NCI-H748 (cell line): ENCODE results near the gene RALGAPA2.

ENCODE experiments used
- DNase-seq: peaks from one replicate; lab custom pipeline; 2025; ENCODE audit not compliant: unreplicated experiment; lab: John Stamatoyannopoulos, UW

The RALGAPA2 gene

DNA sequence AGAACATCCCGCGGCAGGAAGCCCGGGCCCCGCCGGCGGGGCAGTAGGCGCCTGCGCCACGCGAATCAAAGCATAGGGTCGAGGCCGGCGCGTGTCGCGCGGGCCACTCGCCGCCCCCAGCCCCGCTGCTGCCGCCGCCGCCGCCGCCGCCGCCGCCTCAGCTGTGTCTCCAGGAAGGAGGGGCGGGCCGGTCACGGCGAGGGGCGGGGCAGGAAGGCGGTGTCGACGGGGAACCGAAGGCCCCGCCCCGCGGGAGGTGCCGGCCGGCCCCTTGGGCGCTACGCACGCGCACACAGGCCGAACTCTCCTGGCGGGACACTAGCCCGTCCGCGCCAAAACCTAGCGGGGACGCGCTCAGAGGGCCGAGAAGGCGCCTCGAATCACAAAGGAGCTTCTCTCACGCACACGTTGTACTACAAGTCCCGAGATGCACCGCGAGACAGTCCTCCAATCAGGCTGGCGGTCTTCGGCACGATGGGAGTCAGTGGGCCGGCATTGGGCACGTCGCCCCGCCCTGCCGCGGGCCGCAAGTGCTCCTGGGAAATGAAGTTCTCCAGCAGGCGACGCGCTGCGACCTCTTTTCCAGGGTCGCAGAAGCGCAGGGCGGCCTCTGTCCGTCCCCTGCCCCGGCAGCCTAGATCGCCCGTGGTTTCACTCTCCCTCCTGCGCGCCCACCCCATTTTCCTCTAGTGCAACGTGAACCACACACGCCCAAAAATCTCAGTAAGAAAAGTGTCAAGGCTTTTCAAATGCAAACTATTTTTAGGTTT lies at the start of gene RALGAPA2:
Gene RALGAPA2 (minus strand): TSS at position 171 of the 770 bp plus-strand sequence. CDS start 164 bp downstream, at position 7.
- DNase-seq, result peak; percentile 100

DNA sequence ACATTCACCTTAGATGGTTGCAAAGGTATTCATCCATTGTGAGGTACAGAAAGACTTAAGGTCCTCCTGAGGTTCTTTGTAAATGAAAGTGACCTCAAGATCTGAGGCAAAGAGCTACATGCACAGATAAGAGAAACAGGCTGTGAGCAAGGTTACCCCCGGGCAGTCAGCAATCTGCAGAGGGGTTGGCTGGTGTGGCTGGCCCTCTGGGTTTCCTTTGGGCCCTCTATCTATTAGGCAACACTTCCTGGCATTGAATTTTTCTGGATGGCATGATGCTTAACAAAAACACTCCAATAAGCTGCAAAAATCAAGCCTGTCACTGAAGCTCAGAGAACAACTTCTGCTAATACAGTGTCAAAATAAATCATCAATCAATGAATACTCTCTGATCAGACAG lies 48.9 kb upstream of the RALGAPA2 start:
- DNase-seq, result no peak

DNA sequence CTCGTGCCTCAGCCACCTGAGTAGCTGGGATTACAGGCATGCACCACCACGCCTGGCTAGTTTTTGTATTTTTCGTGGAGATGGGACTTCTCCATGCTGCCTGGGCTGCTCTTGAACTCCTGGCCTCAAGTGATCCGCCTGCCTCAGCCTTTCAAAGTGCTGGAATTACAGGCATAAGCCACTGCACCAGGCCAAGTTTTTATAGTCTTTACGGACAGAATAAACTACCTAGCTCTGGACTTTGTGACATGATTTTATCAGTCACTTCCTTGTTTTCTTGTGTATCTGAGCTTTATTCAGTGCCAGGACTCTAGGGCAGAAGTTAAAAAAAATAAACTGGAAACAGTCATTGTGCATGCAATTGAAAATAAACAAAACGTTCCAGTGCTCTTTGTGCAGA lies 46.7 kb upstream of the RALGAPA2 start:
- DNase-seq, result no peak

DNA sequence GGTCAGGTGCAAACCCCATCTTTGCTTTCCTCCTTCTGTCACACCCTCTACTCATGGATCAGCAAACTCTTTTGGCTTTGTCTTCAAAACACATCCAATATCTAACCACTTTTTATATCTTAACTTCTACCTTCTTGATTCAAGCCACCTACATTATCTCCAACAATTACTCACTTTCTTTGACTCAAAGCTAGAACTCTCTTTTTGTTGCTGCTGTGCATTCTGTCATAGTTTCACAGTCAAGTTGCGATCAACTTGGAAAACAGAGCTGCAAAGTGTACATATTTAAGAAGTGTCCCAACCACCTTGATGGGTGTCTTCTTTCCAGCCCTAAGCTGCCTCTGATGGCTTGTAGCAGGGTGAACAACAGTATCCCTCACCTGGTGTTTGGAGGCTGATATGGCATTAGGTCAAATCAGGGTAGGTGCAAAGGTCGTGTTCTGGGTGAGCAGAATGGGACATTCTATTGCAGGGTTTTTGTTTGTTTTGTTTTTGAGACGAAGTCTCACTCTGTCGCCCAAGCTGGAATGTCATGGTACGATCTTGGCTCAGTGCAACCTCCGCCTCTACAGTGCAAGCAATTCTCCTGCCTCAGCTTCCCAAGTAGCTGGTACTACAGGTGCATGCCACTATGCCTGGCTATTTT lies 43.4 kb upstream of the RALGAPA2 start:
- DNase-seq, result no peak

DNA sequence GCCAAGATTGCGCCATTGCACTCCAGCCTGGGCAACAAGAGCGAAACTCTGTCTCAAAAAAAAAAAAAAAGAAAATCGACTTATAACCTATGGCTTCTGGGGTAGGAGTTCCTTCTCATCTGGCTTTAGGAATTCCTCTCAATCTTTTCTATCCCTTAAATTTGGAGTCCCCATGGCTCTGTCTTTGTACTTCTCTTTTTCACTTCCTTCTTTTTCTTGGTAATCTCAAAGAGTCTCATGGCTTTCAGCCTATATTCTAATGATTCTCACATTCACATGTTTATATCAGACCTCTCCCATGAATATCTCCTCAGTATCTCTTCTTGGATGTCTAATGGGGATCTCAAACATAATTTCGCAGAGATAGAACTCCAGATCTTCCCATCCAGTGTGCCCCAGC lies 42.8 kb upstream of the RALGAPA2 start:
- no peak for DNase-seq

DNA sequence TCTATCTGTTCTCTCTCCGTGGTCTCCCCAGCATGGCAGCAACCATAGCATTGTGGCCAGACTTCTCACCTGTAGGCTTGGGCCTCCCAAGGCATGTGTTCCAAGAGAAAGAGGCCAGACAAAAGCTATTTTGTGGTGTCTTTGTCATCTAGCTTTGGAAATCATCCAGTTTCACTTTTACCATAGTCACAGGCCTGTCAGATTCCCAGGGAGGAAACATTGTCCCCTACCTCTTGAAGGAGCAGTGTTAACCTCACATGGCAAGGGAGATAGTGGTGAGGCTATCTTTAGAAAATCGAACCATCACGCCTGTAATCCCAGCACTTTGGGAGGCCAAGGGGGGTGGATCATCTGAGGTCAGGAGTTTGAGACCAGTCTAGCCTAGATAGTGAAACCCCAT lies 42.3 kb upstream of the RALGAPA2 start:
- no peak for DNase-seq

DNA sequence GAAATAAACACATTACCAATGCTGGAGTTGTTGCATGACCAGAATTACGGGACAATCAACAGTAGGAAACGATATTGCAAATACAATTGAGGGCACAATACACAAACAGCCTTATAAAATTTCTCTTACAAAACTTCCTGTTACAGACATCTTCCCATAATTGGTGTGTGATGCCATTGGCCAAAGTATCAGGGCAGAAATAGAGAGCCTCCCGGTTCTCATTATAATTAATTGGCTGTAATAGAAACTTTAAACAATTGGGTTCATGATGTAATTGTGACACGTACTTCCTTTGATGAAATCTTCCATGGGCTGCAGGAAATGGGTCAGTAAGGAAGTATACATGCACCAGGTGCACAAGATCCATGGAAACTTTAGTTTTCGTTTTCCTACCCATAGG lies 40.3 kb upstream of the RALGAPA2 start:
- peak; percentile 60 for DNase-seq

DNA sequence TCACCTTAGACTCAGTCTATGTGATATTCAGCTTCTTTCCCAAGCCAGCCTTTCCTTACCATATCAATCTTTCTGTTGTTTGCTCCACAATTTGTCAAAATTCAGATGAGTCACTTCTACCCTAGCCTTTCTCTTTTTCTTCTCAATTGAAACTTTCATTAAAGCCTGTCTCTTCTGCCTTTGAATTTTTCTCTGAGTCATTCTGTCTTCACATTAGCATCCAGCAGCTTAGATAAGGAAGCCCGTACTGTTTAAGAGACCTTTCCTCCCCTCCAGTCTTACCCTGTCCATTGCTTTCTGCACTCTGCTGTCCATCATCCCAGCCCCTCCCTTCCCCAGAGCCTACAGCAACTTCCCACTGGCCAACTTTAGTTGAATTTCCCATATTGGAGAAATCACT lies 34.9 kb upstream of the RALGAPA2 start:
- no peak for DNase-seq

DNA sequence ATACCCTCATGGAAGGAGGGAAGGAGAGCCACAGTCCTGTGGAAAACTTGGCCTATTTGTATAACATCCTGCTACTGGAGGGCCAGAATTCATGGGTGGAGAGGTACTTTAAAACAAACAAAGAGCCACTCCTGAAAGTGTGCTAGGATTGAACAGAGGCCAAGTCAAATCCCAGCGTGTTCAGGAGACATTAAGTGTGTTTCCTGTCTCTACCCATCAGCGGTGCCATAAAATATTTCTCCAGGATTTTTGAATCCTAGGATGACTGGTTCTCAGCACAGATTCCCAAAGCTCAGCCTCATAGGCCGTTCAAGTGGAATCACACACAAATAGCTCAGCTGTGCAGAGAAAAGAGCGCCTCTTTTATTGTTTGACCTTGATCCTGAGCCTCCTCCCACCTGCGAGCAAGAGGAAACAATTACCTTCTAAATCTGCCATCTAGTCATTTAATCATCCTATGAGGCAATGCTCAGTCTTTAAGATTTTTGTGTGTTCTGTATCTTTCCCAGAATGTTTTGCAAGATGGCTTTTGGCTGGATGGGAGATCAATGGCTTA lies 31.8 kb upstream of the RALGAPA2 start:
- DNase-seq, result peak; percentile 83

DNA sequence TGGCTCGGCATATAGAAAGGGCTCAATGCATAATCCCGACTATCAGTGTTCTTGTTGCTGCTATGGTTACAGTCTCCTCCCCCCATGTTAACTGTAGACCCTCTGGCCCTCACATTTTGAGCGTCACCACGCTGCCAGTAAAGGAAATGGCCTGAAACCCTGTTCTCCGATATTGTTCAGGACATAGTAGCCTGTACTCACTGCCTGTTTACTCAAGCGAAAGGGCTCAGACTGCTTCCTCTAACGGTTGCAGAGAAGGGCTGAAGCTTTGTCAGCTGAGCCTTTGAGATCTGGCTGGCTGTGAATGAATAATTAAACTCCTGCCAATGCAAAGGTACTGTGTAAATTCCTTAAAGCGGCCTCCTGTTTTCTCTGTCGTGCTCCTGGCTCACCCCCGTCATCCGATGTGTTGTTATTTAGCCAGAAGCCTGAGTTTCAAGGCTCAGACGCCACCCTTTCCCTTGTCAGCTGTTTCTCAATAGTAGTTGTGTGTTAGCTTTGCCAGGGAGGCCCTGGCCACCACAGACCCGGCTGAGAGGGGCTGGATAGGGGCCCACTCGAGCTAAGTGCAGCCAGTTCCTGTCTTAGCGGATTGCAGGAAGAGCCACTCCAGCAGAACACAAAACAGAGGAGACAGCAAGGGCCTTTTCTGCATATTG lies 31.2 kb upstream of the RALGAPA2 start:
- peak; percentile 80 for DNase-seq

DNA sequence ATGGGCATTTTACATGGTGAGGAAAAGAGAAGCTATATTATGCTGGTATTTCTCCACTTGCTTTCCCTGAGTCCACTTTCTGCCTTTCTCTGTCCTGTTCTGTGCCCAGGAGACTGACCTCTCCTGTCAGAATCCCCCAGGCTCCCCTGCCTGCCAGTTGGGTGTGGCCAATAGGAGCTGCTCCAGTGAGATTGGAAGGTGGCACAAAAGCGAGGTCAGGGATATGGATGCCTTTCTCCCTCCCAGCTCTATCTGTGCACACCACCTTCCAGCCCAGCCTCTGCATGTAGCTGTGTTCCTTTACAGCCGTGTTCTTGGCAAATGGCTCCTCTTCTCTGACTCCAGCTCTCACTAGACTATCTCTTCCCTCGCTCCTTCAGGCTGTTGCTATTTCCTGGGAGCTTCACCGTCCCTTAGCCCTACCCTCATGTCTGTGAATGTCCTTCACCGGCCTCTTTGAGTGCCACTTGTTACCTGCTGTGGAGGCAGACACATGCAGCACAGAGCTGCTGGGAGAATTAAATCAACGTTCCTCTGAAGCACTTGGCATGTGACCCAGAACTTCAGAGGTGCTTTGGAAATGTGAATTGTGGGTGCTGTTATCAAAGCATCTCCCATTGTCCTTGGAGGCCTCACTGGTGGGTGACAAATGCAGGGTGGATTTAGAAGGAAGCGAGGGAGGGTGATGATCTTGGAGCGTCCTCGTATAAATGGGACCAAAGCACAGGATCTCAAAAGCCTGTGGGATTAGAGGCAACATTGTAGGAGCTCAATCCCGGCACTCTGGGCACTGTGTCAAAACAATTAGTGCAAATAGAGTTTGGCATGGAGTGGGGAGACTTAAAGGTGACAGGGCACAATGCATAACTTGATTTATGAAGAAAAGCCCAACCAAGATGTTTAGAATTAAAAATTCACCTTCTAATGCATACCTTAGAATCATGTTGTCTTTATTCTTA lies 28.9 kb upstream of the RALGAPA2 start:
- DNase-seq, result no peak

DNA sequence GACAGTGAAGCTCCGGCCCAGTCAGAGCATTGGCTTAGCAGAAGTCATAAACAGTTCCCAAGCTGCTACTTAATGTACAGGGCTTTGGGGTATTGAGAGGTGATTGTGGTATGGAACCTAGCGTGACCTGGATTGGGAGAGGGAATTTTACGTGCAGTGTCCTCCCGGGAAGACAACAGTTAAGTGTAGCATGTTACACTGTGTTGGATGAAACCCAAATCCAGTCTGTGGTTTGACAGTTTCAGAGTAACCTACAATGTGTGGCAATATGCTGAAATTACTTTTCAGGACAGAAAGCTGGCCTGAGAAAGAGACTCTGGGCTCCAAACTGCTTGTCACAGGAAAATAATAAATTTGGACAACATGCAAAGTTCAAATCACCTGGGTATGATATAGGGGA lies 28.1 kb upstream of the RALGAPA2 start:
- DNase-seq, result no peak

DNA sequence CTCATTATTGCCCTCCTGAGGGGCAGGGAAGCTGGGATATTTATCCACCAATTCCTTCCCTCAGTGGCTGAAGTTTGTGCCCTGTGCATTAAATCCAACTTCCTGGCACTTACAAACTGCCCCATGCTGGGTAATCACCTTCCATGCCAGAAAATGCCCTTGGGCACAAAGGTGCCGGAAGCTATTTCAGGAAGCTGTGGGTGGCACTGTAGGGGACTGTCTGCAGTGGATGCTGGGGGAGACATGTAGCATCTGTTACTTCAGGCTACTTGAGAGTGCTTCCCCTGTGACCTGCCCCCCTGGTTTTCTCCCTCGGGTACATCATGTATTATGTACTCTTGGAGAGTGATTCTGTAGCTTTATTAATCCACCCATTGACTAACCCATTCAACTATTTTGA lies 24.7 kb upstream of the RALGAPA2 start:
- DNase-seq, result no peak

DNA sequence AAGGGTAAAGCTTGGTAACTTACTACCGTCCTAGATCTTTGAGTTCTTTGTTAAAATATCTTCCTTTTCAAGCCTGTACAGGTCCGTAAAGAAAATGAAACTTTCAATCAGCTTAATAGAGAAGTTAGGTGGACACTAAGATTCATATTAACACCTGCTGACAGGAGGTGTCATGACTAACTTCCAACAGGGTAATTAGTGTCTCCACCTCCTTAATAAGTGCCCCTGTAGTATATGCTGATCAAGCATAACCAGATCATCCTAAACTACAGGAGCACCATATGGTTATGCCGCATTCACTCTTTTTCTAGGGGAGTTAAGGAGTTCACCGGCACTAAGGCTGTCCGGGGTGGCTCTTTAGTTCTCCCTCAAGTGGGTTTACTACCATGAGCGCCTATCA lies 23.9 kb upstream of the RALGAPA2 start:
- no peak for DNase-seq

DNA sequence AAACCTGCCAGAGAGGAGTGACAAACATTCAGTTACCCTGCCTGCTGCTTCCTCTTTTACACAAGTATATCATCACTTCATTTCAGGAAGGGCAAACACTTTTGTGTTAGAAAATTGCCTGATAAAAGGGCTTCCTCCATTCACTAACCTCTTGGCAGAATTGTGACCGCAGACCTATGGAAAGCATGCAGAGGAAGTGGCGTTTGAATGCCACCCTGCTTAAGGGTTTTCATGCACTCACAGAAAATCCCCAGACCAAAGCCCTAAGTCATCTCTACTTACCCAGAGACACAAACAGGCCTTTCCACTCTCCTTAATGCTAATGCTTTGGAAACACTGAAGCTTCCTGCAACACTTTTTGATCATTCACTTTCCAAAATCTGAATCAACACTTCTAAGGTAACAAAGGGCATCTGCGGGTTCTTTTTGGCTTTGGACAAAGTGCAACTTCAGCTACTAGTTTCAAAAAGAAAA lies 22.1 kb upstream of the RALGAPA2 start:
- DNase-seq, result no peak

DNA sequence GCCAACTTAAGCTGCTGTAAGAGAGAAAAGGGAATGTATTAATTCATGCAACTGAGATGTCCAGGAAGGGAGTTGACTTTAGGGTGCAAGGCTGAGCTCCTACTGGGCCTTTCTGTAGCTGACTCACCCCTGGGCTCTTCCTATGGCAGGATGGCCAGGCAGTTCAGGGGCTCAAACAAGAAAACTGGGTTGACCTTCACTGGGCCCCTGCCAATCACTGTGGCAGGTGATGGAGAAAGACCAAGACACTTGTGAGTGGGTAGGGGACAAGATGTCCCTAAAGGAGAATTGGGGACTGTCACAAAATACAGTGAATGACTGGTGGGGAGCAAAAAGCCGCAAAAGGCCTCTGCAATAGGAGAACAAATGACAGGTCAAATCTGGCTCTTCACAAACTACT lies 21.5 kb upstream of the RALGAPA2 start:
- DNase-seq, result no peak

DNA sequence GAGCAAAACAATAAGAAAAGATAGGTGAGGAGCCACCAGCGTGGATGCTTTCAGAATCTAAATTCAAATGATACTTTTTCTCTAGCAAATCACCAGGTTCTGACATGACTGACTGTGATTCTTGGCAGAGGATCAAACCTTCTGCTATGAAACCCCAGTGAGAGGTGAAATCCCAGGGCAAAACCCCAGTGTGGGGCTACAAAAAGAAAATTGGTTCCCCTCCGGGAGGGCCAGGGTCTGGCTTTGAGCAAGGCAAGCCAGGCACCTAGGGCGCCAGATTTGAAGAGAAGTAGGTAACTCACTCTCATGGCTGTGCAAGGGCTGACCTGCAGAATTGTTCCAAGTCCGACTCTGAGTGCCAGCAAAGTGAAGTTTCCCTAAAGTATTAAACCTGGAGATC lies 20.2 kb upstream of the RALGAPA2 start:
- DNase-seq, result no peak

DNA sequence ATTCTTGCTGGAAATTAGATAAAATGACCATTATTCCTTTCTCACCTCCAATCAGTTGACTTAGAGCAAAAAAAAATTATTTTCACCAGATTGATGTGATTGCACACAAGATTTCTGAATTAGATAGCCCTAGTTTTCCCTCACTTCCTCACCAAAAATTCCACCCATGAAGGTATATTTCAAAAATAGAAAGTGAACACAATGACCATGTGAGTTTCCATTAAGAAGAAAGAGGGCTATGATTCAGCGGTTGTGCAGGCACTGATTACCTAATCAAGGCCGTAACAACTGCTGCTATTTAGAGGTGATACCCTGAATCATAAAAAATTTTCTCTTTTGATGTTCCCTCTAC lies 19.5 kb upstream of the RALGAPA2 start:
- DNase-seq, result no peak

DNA sequence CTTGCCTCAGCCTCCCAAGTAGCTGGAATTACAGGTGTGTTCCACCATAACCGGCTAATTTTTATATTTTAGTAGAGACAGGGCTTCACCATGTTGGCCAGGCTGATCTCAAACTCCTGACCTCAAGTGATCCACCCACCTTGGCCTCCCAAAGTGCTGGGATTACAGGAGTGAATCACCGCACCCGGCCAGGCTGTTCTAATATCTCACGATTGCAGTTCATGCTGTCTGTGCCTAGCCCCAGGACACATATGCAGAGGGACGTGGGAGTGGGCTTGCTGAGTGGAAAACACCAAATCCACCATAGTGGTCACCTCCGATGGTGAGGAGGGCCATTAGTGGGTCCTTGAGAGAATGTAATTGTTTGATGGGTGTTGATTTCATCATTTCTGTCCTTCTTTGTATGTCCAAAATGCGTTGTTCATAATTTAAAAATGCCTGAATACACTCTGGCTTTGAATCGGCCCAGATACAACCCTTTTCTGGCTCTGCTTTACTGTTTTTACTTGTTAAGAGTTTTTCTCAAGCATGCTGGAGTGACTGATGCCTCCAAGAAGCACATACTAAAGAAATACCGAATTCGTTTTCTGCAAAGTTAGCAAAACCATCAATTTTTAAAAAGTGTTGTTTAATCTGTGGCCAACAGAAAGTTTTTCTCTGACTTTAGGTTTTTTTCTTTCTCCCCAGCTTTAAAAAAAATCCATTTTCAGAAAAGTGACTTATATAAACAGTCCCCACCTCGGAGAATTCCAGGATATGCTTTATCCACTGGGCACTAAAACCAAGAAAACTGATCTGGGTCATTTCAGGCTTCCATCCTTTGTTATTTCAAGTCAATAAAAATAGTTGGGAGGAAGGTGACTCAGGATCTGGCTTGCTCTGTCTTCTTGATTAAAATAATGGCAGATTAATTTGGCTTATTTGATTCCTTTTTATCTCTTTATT lies 18.8 kb upstream of the RALGAPA2 start:
- DNase-seq, result no peak

DNA sequence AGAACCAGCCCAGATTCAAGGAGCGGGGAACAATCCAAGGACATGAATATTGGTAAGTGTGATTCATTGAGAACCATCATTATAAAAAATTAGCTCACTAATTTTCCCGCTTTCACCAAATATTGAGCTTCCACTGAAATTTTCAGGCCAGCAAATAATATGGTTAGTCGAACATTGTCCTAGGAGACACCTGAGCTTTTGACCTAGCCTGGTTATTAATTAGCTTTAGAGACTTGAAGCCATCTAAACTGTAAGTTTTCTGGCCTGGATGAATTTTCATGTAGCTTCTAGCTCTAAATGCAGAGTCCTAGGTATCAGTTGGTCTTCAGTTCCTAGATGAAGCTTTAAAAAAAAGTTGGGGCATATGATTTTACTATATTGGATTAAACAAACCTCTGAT lies 17.1 kb upstream of the RALGAPA2 start:
- no peak for DNase-seq
